ENCODE results near the gene NATD1.

- no peak for TF ChIP-seq CTCF (IDR thresholded peaks at IDR 0.05)
- TF ChIP-seq POLR2AphosphoS5 (IDR thresholded peaks at IDR 0.05) = no peak
- TF ChIP-seq POLR2A (IDR thresholded peaks at IDR 0.05) = no peak
Observed at GRCh38 chr17:21252289-21252795, 868 bp downstream of the NATD1 start.
